ENCODE measurements around the gene HAND1. TPM values are rescaled to one million over a fixed set of nuclear protein-coding genes. Genes with fewer than 3 reads are reported as not detected.

Gene HAND1
- total and polyA plus RNA-seq, 9 of the 15 experiments (the other 6 are each of a cell fraction or from before 2014, with no cell fraction given) = not detected

GRCh38 chr5:154483654-154484392 lies 5.8 kb upstream of the HAND1 start:
- POLR2A ChIA-PET = interaction anchor here (0.5 to 1.8 kb wide), 6 partner anchors 13 to 382 kb away, joined by 3 to 4 read pairs (median 3); no protein-coding TSS in a partner anchor
- H3K79me2 ChIP-seq (ENCODE audit: control insufficient read depth, insufficient read depth, low read length) = no peaks in the 10 kb centered on the region
- H4K20me1 ChIP-seq (replicated peaks; ENCODE audit: control insufficient read depth, insufficient read depth, low read length) = no peaks in the 10 kb centered on the region; the same call in 1 of the 2 replicates
- H3K4me3 ChIP-seq = no peak overlapping the region
- no TSS peak for BruUV-seq (replicated peaks)
- peaks cover 70 to 72% of the 10 kb centered on the region in 2 experiments for H3K27me3 ChIP-seq (ENCODE audit: control insufficient read depth in 2 of 2, insufficient read depth in 2 of 2, low read length in 2 of 2)
- no peak for FAIRE-seq
- CTCF ChIA-PET (ENCODE audit: low intra/inter-chr PET ratio) = no interaction called here
- peaks cover 0 to 13% of the 10 kb centered on the region in 2 experiments; a peak in 1 of 5 replicates for H3K4me1 ChIP-seq (replicated peaks in 1 of 2; ENCODE audit: control insufficient read depth in 2 of 2, insufficient read depth in 2 of 2, low read length in 2 of 2)
- no peak overlapping the region for H3K4me2 ChIP-seq (ENCODE audit: insufficient read depth, low read length)
- no peaks in the 10 kb centered on the region for H3K9me1 ChIP-seq (ENCODE audit: control insufficient read depth, insufficient read depth, low read length)
- H3K9me3 ChIP-seq (replicated peaks; ENCODE audit: control insufficient read depth, insufficient read depth, low read depth, low read length) = no peaks in the 10 kb centered on the region
- no peaks in the 10 kb centered on the region for H3K36me3 ChIP-seq (ENCODE audit: control insufficient read depth, insufficient read depth, low read length)
- no peak overlapping the region for H2AFZ ChIP-seq (ENCODE audit: low read depth, low read length)
- peak; percentile 29 for TF ChIP-seq CBX2 (IDR thresholded peaks at IDR 0.05; ENCODE audit: insufficient read depth, low read length, poor library complexity, severe bottlenecking)
- TF ChIP-seq DPF2 (IDR thresholded peaks at IDR 0.05) = no peak
- H3K9ac ChIP-seq (ENCODE audit: insufficient read depth in 1 of 2, low read depth in 2 of 2, low read length in 2 of 2) = no peak overlapping the region
- intact Hi-C loops (cut with micrococcal nuclease) = no loop called here
- 9% methylated on average over 34 of the region's 34 CpGs for WGBS (ENCODE audit: insufficient coverage, low coverage, missing lambda C conversion rate)
- in situ Hi-C loops (cut with MboI) = no loop called here
- DNase-seq (ENCODE audit: extremely low read depth in 1 of 4, low spot score in 3 of 4) = no peak
- no peak overlapping the region for H3K27ac ChIP-seq (ENCODE audit: extremely low read depth, low read depth, low read length)
- ATAC-seq = no peak
